A172 (cell line): ENCODE data around the gene KDM1B. TPM values are rescaled to one million over a fixed set of nuclear protein-coding genes. Genes with fewer than 3 reads are reported as not detected.

Experiments used
- DNase-seq: peaks from one replicate; pipeline ENCODE4 v3.0.0-alpha.2; 2015; ENCODE audit warnings: low spot score
- total RNA-seq: library from RNA; depleted of rRNA; stranded (reverse); fragments of >200 nt; shearing (Covaris generic); gene quantifications from 2 replicates; pipeline ENCODE4 v1.2.3, GENCODE V29; 2014; rRNA removed

The KDM1B gene
- total RNA-seq, 1 experiment from 2014 or later: 11.2 TPM

DNA sequence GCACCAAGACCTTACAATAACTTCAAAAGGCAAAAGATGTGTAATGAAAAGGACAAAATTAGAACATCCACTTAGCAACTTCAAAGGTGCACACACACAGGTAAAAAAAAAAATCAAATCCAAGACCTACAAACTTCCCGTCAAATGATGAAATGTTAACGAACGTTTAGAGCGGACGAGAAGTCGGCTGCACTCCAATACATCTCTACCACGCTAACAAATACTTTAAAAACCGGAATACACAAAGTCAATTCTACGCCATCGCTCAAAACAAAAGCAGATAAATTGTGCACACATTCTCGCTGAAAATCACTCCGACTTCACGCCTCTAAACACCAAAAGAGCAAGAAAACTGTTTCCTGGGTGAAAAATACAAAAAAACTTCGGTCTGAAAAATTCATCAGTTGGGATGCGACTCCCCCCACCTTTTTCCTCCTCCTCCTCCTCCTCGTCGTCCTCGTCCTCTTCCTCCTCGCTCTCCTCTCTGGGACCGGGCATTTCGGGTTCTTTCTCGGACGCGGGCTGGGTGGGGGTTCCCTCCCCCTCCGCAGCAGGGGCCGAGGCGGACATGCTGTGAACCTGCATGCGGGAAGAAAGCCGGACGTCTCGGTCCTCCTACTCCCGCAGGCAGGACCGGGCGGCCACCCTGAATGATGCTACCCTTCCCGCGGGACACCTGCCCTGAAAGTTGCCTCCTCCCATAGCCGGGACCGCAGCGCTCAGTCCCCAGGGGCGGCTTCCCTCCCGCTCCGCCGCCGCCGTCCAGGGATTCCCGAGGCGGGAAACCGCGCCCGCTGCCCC, 108.4 kb downstream of the KDM1B start:
- DNase-seq: peak; percentile 24

DNA sequence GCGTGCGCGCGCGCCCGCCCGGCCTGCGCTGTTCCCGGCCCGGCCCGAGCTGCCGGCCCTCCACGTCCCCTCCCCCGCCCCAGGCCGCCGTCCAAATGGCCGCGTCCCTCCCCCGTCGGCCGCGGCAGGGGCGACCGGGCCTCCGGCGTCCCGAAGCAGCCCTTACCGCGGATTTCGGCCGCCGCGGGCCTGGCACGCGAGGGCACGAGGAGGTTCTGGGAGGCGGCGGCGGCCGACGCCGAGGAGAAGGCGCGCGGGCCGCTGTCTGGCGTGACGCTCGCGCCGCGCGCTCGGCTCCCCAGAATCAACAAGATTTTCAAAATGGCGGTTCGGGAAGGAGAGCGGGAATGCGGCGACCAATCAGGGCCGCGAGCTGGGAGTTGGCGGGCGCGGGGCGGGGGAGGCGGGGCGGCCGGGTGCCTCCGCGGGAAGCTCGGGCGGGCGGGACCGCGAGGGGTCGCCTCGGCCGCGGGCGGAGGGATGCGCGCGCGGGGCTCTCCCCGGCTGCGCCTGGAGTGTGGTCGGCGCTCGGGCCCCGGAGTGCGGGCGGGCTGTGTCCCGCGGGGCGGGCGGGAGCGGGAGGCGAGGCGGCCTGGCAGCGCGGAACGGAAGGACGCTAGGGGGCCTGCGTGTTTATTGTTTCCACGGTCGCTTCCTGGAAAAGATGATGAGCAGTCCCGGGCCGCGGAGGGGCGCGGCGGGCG, 109.1 kb downstream of the KDM1B start, which contains the start of gene DEK:
TSS of gene DEK (minus strand) at position 312 of the 704 bp plus-strand sequence. CDS start 543 bp downstream, outside the sequence.
- peak; percentile 51 for DNase-seq

DNA sequence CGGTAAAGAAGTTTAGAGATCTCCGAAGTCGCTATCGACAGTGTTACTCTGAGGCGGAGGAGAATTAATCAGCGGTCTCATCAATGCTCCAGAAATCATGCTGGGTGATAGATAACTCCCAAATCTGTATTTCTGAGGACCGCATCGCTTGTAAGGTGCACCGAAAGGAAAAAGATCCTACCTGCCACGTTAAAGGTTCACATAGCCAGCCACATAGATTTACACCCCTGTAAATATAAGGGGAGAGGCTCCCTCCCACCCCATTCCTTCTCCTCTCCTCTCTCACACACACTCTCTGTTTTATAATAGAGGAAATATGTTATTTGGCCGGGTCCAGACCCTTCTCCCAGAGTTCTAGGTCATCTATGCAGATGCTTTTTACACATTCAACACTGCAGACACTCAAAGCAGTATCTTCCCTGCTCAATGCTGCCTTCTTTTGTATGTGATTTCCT, 109.7 kb downstream of the KDM1B start:
- no peak for DNase-seq

DNA sequence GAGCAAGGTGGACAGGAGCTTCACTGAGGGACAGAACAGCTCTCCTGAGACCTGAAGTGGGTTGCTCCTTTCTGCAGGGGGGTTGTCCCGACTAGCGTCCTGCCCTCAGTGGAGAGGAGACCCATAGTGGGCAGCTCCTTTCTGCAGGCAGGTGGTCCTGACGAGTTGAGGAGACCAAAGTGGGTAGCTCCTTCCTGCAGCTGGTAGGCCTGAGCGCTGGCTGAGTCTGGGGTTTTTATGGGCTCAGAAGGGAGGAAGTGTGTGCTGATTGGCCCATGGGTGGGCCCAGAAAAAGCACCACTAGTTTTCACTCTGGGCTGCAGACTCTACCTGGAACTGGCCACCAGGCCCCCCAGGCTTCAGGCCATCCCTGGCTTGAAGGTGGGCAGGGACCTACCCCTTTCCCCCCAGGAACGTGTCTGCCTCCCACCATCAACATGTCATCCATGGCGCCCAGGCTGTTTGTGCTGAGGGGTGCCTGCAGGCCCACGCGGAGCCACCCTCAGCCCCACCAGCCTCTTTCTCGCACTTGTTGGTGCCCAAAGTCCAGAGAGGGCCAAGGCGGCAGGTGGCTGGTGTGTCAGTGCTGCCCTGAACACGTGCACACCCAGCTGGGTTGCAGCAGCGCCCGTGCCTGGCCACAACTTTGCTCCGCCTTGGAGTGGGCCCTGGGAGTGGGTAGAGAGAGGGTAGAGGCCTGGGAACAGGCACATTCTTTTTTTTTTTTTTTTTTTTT, 110.7 kb downstream of the KDM1B start:
- no peak for DNase-seq

DNA sequence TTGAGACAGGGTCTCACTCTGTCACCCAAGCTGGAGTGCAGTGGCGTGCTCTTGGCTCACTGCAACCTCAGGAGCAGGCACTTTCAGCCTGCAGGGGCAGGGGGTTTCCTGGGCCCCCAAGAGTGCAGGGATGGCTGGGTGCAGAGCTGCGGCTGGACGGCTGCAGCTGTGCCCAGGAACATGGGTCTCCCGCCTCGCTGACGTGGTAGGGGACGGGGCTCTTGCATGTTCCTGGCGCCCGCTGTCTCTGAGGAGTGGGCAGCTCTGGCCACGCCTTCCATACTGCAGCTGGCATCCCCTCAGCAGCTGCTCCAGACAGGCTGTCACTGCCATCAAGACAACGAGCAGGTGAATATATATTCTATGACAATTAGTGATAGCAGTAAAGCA, 111.3 kb downstream of the KDM1B start:
- no peak for DNase-seq

DNA sequence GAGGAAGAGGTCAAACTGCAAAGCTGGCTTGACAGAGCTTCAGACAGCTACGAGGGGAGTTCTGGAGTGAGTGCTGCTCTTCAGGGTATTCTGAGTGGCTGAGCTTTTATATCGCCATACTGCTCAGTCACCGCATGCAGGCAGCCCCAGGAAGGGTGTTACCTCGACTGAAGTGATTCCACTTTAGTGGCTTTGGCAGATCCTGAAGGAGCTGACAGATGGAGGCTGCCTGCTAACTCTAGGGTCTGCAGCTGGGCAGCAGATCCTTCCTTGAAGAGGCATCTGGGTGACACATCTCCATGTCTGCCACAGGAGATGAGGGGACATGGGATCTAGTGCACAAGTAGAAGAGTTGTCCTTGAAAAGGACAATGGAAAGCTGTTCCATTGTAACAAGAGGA, 112.8 kb downstream of the KDM1B start:
- no peak for DNase-seq

DNA sequence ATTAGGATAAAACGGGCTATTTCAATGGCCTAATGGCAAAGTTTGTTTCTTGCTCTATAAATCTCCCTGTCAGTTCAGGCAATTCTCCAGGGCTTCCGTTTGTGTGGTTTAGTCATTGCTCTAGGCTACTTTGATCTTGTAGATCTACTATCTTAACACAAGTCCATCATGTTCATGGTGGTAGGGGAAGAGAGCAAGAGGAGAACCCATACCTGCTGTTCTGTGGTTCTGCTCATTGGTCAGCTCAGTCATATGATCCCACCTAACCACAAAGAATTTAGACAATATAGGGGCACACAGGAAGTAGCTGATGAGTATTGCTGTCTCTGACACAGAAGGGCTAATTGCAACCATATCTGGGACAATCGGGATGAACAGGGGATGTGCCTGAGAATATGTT, 114.0 kb downstream of the KDM1B start:
- peak; percentile 84 for DNase-seq

DNA sequence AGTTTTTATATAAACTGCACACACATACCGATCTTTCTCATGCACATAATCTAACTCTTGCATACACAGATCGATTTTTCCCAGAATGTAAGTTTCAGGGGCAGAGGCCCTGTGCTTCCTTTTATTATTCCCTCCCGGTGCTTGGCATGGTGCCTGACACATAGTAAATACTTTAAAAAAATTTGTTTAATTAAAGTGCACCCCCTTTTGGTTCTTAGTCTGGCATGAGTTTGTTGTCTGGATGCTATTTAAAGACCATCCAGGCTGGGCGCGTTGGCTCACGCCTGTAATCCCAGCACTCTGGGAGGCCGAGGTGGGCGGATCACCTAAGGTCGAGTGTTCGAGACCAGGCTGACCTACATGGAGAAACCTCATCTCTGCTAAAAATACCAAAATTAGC, 114.5 kb downstream of the KDM1B start:
- no peak for DNase-seq

DNA sequence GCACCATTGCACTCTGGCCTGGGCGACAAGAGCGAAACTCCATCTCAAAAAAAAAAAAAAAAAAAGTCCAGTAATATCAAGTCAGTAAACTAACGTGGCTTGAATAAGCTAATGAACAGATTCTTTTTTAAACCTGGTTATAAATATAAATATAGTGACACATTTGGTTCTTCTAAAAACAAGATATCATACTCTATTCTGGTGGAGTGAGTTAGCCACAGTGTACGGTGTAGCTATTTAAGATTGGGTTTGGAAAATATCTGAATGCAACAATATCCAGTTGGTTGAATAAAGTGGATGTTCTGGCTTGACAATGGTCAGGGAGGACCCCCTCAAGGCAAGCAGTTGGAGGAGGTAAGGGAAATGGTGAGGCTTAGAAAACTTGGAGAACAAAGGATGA, 115.0 kb downstream of the KDM1B start:
- DNase-seq: no peak

Other genes with a start within 250 kb of the KDM1B start
- 22.9 and 25.9 TPM in 2 replicates for gene KIF13A, start 167.8 kb upstream of the KDM1B start, total RNA-seq
- gene NHLRC1, start 32.7 kb upstream of the KDM1B start, total RNA-seq: not detected in 2 replicates
- gene TPMT, start 345 bp upstream of the KDM1B start, total RNA-seq: 15.4 and 17.9 TPM in 2 replicates
- gene DEK, start 109.1 kb downstream of the KDM1B start, total RNA-seq: 193 and 213 TPM in 2 replicates
- 0.60 and 1.3 TPM in 2 replicates for gene RNF144B, start 231.9 kb downstream of the KDM1B start, total RNA-seq